NCI-H345 (cell line): ENCODE measurements around the gene LRPPRC.

ENCODE experiments used
- DNase-seq: peaks from one replicate; lab custom pipeline; 2025; lab: John Stamatoyannopoulos, UW

The LRPPRC gene

GRCh38 chr2:43906448-43907109 lies 89.2 kb downstream of the LRPPRC start:
- no peak for DNase-seq

GRCh38 chr2:43905871-43906270 lies 89.9 kb downstream of the LRPPRC start:
- no peak for DNase-seq

DNA sequence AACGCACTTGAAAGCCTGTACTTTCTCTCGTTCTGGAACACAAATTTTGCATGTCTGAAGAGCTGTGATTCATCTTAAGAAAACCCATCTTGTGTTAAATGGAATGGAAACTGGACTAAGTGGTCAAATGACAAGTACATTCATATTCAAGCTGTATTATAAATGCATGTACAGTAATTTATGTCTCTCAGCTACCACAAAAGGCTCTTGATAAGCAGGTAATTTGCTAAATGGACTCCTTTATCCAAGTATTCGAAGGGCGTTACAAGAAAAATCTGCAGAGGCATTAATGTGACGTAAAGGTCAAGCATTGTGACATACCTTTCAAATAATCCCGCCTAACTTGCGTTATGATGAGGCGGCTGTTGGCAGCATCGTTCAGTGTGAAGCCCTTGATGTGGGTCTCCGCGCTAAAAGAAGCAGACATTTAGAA lies 90.4 kb downstream of the LRPPRC start:
- DNase-seq: no peak

DNA sequence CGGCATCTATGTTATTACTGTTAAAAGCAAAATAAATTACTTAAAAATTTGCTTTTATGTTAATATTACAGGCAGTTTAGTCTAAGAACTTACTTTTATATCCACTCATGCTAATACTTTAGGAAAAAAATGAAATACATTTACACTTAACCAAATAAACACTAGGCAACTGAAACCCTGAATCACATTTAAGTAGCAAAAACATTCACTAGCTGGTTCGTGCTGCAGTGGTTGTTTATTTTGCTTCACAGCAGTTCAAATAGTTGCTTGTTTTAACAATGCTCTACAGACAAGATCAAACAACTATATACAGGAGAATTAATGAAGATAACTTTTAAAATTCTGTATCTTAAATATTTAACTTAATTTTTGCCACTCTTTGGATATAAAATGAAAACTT lies 96.2 kb downstream of the LRPPRC start:
- DNase-seq: no peak

DNA sequence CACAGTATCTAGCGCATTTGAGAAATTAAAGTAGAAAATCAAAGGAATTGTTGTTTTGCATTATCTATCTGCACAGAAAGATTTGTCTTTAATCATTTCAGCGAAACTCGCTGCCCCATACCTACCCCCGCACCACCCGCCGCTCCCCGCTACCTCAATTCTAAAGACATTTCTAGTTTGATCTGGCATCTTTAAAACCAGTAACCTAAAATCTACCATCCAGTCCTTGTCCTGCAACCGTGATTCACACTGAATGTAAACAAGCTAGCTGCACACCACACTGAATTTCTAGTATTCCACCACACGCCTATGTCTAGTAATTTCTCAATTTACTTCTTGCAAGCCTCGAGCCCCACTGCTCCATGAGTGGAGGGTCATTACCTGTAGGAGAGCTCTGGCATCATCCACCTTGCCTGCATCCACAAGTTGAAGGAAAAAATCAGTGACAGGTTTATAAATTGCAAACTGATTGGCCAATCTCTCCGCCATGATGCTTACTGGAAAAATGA lies 96.9 kb downstream of the LRPPRC start:
- DNase-seq: no peak

DNA sequence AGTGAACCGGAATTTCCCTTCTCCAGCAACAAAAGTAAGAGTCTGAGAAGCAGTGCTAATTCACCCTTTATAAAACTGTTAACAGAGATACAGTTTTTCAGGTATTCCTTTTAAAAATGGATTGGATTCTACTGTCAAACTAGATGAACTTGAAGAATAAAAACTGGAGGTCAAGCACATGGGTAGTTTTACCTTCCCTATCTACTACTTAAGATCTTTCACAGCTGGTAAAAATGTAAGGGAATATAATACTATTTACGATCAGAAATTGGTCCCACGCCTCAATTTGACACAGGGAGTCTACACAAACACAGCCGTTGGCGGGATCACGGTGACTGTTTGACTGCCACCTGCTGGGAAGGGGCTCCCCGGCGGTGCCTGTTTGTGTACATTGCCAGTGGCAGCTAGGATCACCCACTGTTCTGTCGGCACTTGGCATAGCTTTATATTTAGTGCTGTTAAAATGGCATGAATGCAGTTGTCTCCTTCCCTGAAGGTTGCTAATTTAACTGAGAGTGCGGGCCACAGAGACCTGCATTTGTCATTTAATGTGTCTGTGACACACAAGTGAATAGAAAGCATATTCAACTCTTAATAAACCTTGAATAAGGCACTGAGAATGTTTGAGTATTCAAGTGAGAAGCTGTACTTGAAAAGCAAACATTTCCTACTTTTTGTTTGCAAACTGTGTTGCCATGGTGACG lies 97.5 kb downstream of the LRPPRC start:
- DNase-seq: peak; percentile 94

DNA sequence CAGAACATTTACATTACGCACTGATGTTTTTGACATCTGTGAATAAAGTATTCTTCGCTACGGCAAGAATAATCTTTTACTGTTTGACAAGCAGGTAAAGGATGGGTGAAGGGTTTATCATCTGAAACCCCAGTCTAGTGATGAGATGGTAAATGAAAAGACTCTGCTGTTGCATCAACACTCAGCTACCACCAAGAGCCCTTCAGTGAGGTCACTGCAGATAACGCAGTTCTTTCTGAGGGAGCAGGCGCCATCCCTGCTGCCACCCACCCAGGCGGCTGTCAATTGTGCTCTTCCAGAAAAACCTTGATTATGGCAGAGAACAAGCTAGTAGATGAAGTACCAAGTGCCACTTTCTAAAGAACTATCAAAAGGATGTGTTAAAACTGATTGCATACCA lies 98.3 kb downstream of the LRPPRC start:
- DNase-seq: peak; percentile 29

- no peak for DNase-seq
Measured at GRCh38 chr2:43896906-43897305, 98.9 kb downstream of the LRPPRC start.

- no peak for DNase-seq
Measured at GRCh38 chr2:43894743-43895142, 101.0 kb downstream of the LRPPRC start.

DNA sequence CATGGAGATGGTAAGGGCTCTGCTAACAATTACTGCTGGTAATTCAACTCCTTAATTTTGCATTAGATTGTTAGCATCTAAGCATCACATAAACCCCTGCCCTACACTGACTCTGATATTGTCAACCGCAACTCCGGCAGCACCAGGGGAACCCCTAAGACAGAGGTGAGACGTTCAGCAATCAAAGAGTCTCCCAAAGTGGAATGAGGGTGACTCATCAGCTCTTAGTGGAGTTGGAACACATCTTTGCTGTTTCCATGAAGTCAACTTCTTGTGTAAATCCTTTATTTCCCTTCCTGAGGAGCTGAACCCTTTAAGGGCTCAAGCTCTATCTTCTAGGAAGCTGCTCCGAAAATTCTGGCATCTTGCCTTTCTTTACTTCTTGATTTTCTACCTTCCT lies 104.9 kb downstream of the LRPPRC start:
- no peak for DNase-seq

GRCh38 chr2:43889416-43889815 lies 106.4 kb downstream of the LRPPRC start:
- DNase-seq: no peak

GRCh38 chr2:43887176-43887575 lies 108.6 kb downstream of the LRPPRC start:
- no peak for DNase-seq

DNA sequence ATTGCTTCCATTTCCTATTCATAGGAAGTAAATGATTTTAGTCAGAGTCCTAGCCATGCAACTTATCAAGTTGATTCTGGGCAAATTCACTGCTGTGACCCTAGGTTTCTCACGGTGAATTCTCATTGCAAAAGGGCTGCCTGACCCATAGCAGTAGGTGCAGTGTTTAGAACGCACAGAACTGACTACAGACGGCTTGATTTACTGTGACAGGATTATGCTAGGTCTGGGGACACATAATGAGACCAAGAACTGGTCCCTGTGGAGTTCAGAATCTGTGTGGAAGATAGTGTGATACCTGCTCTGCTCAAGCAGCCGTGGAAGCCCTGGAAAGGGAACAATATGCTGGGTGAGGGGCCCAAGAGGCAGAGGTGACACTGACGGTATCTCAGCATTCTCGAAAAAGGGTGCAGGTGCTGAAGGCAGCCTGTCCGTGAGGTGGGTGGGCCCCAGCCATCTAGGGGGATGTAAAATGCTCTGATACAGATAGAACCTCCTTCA lies 110.6 kb downstream of the LRPPRC start:
- DNase-seq: no peak

- no peak for DNase-seq
Measured at GRCh38 chr2:43884689-43885088, 111.1 kb downstream of the LRPPRC start.

GRCh38 chr2:43882312-43882711 lies 113.5 kb downstream of the LRPPRC start:
- DNase-seq: no peak

GRCh38 chr2:43880952-43881351 lies 114.8 kb downstream of the LRPPRC start:
- no peak for DNase-seq

GRCh38 chr2:43880471-43880870 lies 115.3 kb downstream of the LRPPRC start:
- DNase-seq: no peak

DNA sequence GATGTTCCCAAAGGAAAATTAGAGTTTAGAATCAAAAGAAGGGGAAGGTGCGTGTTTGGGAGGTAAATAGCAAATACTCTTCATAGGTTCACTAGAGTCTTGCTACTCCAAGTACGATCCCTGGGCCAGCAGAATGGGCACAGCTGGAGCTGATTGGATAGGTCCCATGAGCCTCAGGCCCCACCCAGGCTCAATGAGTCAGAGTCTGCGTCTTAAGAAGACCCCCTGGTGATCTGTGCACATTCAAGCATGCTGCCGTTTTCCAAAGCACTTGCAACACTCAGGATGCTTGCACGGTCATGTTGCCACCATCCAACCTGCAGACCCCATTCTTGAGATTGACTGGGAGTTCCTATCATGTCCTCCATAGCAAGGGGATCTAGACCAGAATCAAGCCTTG lies 116.5 kb downstream of the LRPPRC start:
- DNase-seq: no peak

GRCh38 chr2:43877782-43878464 lies 117.9 kb downstream of the LRPPRC start:
- DNase-seq: peak; percentile 71

DNA sequence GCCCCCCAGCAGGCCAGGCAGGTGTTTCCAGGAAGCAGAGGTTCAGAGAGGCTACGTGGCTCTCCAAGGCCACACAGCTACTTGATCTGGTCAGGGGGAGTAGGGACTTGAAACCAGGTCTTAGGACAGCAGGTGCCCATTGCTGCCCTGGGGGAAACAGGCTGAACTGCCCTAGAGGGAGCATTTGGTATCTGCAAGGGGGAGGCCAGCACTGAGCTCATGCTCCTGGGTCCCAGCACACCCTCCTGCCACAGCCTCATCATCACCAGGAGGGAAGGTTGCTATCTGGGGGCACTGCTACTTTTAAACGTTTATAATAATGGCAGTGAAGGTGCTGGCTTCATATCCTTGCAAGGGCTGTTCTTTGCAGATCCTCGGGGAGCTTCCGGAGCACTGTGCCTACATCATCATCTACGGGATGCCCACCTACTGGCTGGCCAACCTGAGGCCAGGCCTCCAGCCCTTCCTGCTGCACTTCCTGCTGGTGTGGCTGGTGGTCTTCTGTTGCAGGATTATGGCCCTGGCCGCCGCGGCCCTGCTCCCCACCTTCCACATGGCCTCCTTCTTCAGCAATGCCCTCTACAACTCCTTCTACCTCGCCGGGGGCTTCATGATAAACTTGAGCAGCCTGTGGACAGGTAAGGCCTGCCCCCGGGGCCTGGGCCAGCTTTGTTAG lies 120.9 kb downstream of the LRPPRC start:
- DNase-seq: no peak

DNA sequence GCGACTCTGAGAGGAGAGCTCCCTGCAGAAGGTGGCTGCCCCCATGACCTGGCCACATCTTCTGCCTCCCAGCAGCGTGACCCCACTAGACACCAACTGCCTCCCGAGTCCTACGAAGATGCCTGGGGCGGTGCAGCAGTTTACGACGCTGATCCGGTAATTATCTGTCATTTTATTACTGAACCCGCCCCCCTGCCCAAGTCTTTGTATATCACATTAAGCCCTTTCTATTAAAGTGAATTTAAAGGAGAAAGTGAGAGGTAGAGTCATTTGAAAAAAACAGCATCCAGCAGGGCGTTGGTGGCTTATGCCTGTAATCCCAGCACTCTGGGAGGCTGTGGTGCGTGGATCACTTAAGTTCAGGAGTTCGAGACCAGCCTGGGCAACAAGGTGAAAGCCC lies 123.6 kb downstream of the LRPPRC start:
- DNase-seq: no peak

DNA sequence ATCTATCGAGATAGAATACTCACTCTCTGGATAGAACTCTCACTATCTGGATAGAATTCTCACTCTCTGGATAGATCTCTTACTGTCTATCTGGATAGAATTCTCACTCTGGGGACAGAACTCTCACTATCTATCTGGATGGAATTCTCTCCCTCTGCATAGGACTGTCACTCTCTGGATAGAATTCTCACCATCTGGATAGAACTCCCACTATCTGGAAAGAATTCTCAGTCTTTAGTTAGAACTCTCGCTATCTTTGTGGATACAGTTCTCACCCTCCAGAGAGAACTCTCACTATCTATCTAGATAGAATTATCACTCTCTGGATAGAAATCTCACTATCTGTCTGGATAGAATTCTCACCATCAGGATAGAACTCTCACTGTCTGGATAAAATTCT lies 140.5 kb downstream of the LRPPRC start:
- no peak for DNase-seq
